Measurements from ENCODE around the gene ARL3.

Gene ARL3

GRCh38 chr10:102642736-102643335 lies 71.4 kb downstream of the ARL3 start:
- Histone ChIP-seq H3K18ac (ENCODE audit: low read depth in 1 of 2, low read length in 2 of 2) (peak overlapping the region; percentile 91 to 94), H3K14ac (ENCODE audit: low read length in 2 of 2) (peak overlapping the region in 1 of 2 experiments; percentile 90), H3K9me3 (ENCODE audit: control insufficient read depth, low read length) (no peaks in the 10 kb centered on the region), H3K4me1 (ENCODE audit: control insufficient read depth, insufficient read depth, low read depth, low read length) (peaks cover 14% of the 10 kb centered on the region), H3K4ac (ENCODE audit: low read depth in 1 of 2, low read length in 2 of 2) (peak overlapping the region; percentile 87 to 95), H2AK5ac (ENCODE audit: low read length, severe bottlenecking) (no peak overlapping the region), H3K4me3 (ENCODE audit: insufficient read depth in 1 of 2, low read depth in 1 of 2, low read length in 2 of 2) (peak overlapping the region; percentile 77 to 93), H2BK12ac (ENCODE audit: low read length in 2 of 2) (no peak overlapping the region), H4K8ac (ENCODE audit: low read length) (peak overlapping the region; percentile 17), H4K91ac (ENCODE audit: low read length) (peak overlapping the region; percentile 64), H3K27ac (ENCODE audit: low read length, poor library complexity, severe bottlenecking) (peak overlapping the region; percentile 95), H2AFZ (ENCODE audit: low read depth, low read length) (no peak overlapping the region), H3K4me2 (ENCODE audit: low read length, poor library complexity, severe bottlenecking) (peak overlapping the region; percentile 82), H3K79me1 (replicated peaks; ENCODE audit: low read length, poor library complexity, severe bottlenecking) (no peaks in the 10 kb centered on the region), H3K9ac (ENCODE audit: low read length) (peak overlapping the region; percentile 94), H2BK120ac (ENCODE audit: low read depth, low read length) (peak overlapping the region; percentile 98), H3K36me3 (ENCODE audit: control insufficient read depth in 1 of 2, insufficient read depth in 2 of 2, low read depth in 1 of 2, low read length in 2 of 2) (peaks cover 9 to 24% of the 10 kb centered on the region in 2 experiments), H3K27me3 (ENCODE audit: control insufficient read depth in 1 of 2, insufficient read depth in 1 of 2, low read length in 2 of 2) (no peaks in the 10 kb centered on the region), H2BK15ac (ENCODE audit: low read depth, poor library complexity, severe bottlenecking) (peak overlapping the region; percentile 100), H3K23ac (ENCODE audit: low read length in 2 of 2) (peak overlapping the region in 1 of 2 experiments; percentile 5), H2BK5ac (ENCODE audit: low read depth, low read length, poor library complexity, severe bottlenecking) (peak overlapping the region; percentile 98)
- DNase-seq = no peak
- WGBS = under 1% methylated on average over 25 of the region's 45 CpGs

DNA sequence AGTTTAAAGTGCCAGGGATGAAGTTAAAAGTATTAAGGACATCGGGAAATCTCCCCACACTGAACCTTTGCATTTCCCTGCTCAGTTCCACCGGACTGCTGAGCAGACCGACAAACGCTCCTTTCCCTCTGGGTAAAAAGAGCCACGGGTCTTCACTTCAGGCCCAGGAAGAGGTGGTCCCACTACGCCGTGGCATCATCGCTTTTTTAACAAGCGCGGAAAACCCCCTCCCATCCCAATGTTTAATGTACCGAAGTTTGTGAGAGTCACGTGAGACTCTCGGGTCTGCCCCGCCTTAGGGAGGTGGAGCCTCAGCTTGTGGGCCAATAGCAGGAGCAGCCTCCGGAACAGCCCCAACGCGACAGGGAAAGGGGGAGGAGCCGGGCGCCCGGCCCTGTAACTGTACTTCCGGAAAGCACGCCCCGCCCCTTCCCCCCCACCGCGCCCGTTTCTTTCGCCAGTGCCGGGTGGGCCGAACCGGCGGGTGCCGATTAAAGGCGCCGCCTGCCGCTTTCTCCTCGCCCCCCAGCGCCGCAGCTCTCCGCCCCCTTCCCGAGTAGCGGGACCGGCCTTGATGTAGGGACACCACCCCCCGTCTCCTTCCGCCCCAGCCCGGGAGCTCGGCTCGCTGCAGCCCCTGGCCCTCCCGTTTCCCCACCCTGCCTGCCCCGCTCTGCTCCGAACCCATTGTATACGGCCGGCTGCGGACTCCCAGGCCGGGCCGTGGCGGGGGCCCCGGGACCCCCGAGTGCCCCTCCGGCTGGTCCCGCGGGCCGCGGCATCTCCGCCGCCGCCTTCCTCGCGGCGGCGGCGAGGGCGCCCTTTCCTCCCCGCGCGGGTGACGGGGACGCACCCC lies 72.1 kb downstream of the ARL3 start:
- Histone ChIP-seq H2BK5ac (ENCODE audit: low read depth, low read length, poor library complexity, severe bottlenecking) (peak overlapping the region; percentile 98), H2BK120ac (ENCODE audit: low read depth, low read length) (peak overlapping the region; percentile 98), H2AFZ (ENCODE audit: low read depth, low read length) (peak overlapping the region; percentile 10), H3K9ac (ENCODE audit: low read length) (peak overlapping the region; percentile 94), H3K27me3 (ENCODE audit: control insufficient read depth in 1 of 2, insufficient read depth in 1 of 2, low read length in 2 of 2) (no peaks in the 10 kb centered on the region), H2BK15ac (ENCODE audit: low read depth, poor library complexity, severe bottlenecking) (peak overlapping the region; percentile 99), H3K4me3 (ENCODE audit: insufficient read depth in 1 of 2, low read depth in 1 of 2, low read length in 2 of 2) (peak overlapping the region; percentile 62 to 93), H3K36me3 (ENCODE audit: control insufficient read depth in 1 of 2, insufficient read depth in 2 of 2, low read depth in 1 of 2, low read length in 2 of 2) (peaks cover 6 to 17% of the 10 kb centered on the region in 2 experiments), H2BK12ac (ENCODE audit: low read length in 2 of 2) (no peak overlapping the region), H3K18ac (ENCODE audit: low read depth in 1 of 2, low read length in 2 of 2) (peak overlapping the region; percentile 84 to 91), H4K91ac (ENCODE audit: low read length) (peak overlapping the region; percentile 64), H3K23ac (ENCODE audit: low read length in 2 of 2) (peak overlapping the region in 1 of 2 experiments; percentile 5), H3K79me1 (replicated peaks; ENCODE audit: low read length, poor library complexity, severe bottlenecking) (no peaks in the 10 kb centered on the region), H3K14ac (ENCODE audit: low read length in 2 of 2) (peak overlapping the region; percentile 43 to 53), H3K9me3 (ENCODE audit: control insufficient read depth, low read length) (no peaks in the 10 kb centered on the region), H3K27ac (ENCODE audit: low read length, poor library complexity, severe bottlenecking) (peak overlapping the region; percentile 94), H4K8ac (ENCODE audit: low read length) (peak overlapping the region; percentile 83), H3K4ac (ENCODE audit: low read depth in 1 of 2, low read length in 2 of 2) (peak overlapping the region; percentile 86 to 87), H3K4me1 (ENCODE audit: control insufficient read depth, insufficient read depth, low read depth, low read length) (peaks cover 7% of the 10 kb centered on the region), H2AK5ac (ENCODE audit: low read length, severe bottlenecking) (no peak overlapping the region), H3K4me2 (ENCODE audit: low read length, poor library complexity, severe bottlenecking) (peak overlapping the region; percentile 86)
- DNase-seq = peak; percentile 99
- WGBS = under 1% methylated on average over 65 of the region's 77 CpGs

GRCh38 chr10:102641402-102641801 lies 72.8 kb downstream of the ARL3 start:
- H3K27ac ChIP-seq (ENCODE audit: low read length, poor library complexity, severe bottlenecking) = peak overlapping the region; percentile 94
- H4K8ac ChIP-seq (ENCODE audit: low read length) = peak overlapping the region; percentile 60
- no peak overlapping the region for H4K91ac ChIP-seq (ENCODE audit: low read length)
- no peaks in the 10 kb centered on the region for H3K4me1 ChIP-seq (ENCODE audit: control insufficient read depth, insufficient read depth, low read depth, low read length)
- no peak overlapping the region for H2BK5ac ChIP-seq (ENCODE audit: low read depth, low read length, poor library complexity, severe bottlenecking)
- H3K23ac ChIP-seq (ENCODE audit: low read length in 2 of 2) = no peak overlapping the region
- H3K27me3 ChIP-seq (ENCODE audit: control insufficient read depth in 1 of 2, insufficient read depth in 1 of 2, low read length in 2 of 2) = no peaks in the 10 kb centered on the region
- H2BK15ac ChIP-seq (ENCODE audit: low read depth, poor library complexity, severe bottlenecking) = peak overlapping the region; percentile 48
- peak overlapping the region in 1 of 2 experiments; percentile 93 for H3K4me3 ChIP-seq (ENCODE audit: insufficient read depth in 1 of 2, low read depth in 1 of 2, low read length in 2 of 2)
- DNase-seq = no peak
- H2AK5ac ChIP-seq (ENCODE audit: low read length, severe bottlenecking) = peak overlapping the region; percentile 91
- H2BK12ac ChIP-seq (ENCODE audit: low read length in 2 of 2) = no peak overlapping the region
- peak overlapping the region; percentile 86 for H3K4me2 ChIP-seq (ENCODE audit: low read length, poor library complexity, severe bottlenecking)
- no peak overlapping the region for H3K4ac ChIP-seq (ENCODE audit: low read depth in 1 of 2, low read length in 2 of 2)
- H2AFZ ChIP-seq (ENCODE audit: low read depth, low read length) = no peak overlapping the region
- no peaks in the 10 kb centered on the region for H3K79me1 ChIP-seq (replicated peaks; ENCODE audit: low read length, poor library complexity, severe bottlenecking)
- H3K9me3 ChIP-seq (ENCODE audit: control insufficient read depth, low read length) = no peaks in the 10 kb centered on the region
- H3K36me3 ChIP-seq (ENCODE audit: control insufficient read depth in 1 of 2, insufficient read depth in 2 of 2, low read depth in 1 of 2, low read length in 2 of 2) = peaks cover 6 to 12% of the 10 kb centered on the region in 2 experiments
- peak overlapping the region; percentile 94 for H3K9ac ChIP-seq (ENCODE audit: low read length)
- H3K18ac ChIP-seq (ENCODE audit: low read depth in 1 of 2, low read length in 2 of 2) = no peak overlapping the region
- H2BK120ac ChIP-seq (ENCODE audit: low read depth, low read length) = peak overlapping the region; percentile 19
- H3K14ac ChIP-seq (ENCODE audit: low read length in 2 of 2) = no peak overlapping the region
- 53% methylated on average over 6 of the region's 7 CpGs for WGBS

GRCh38 chr10:102639537-102639936 lies 74.7 kb downstream of the ARL3 start:
- WGBS = 32% methylated on average over 2 of the region's 2 CpGs
- Histone ChIP-seq H2BK15ac (ENCODE audit: low read depth, poor library complexity, severe bottlenecking) (no peak overlapping the region), H2BK12ac (ENCODE audit: low read length in 2 of 2) (no peak overlapping the region), H3K4me2 (ENCODE audit: low read length, poor library complexity, severe bottlenecking) (no peak overlapping the region), H3K4me1 (ENCODE audit: control insufficient read depth, insufficient read depth, low read depth, low read length) (peaks cover 5% of the 10 kb centered on the region), H3K4ac (ENCODE audit: low read depth in 1 of 2, low read length in 2 of 2) (no peak overlapping the region), H4K91ac (ENCODE audit: low read length) (no peak overlapping the region), H3K14ac (ENCODE audit: low read length in 2 of 2) (no peak overlapping the region), H3K79me1 (replicated peaks; ENCODE audit: low read length, poor library complexity, severe bottlenecking) (no peaks in the 10 kb centered on the region), H3K18ac (ENCODE audit: low read depth in 1 of 2, low read length in 2 of 2) (no peak overlapping the region), H3K9me3 (ENCODE audit: control insufficient read depth, low read length) (no peaks in the 10 kb centered on the region), H3K9ac (ENCODE audit: low read length) (no peak overlapping the region), H3K27me3 (ENCODE audit: control insufficient read depth in 1 of 2, insufficient read depth in 1 of 2, low read length in 2 of 2) (no peaks in the 10 kb centered on the region), H3K23ac (ENCODE audit: low read length in 2 of 2) (no peak overlapping the region), H2BK120ac (ENCODE audit: low read depth, low read length) (no peak overlapping the region), H2AFZ (ENCODE audit: low read depth, low read length) (no peak overlapping the region), H2BK5ac (ENCODE audit: low read depth, low read length, poor library complexity, severe bottlenecking) (no peak overlapping the region), H3K4me3 (ENCODE audit: insufficient read depth in 1 of 2, low read depth in 1 of 2, low read length in 2 of 2) (no peak overlapping the region), H3K36me3 (ENCODE audit: control insufficient read depth in 1 of 2, insufficient read depth in 2 of 2, low read depth in 1 of 2, low read length in 2 of 2) (no peaks in the 10 kb centered on the region), H4K8ac (ENCODE audit: low read length) (no peak overlapping the region), H2AK5ac (ENCODE audit: low read length, severe bottlenecking) (no peak overlapping the region), H3K27ac (ENCODE audit: low read length, poor library complexity, severe bottlenecking) (no peak overlapping the region)
- DNase-seq = no peak
